ENCODE measurements around the gene TRAF3IP1. TPM values are rescaled to one million over a fixed set of nuclear protein-coding genes. Genes with fewer than 3 reads are reported as not detected.
"Not testable (repeated sequence)": the region's sequence is repeated elsewhere in the genome, so short reads cannot be mapped to it uniquely, and the experiment has no call there.

The TRAF3IP1 gene
- polyA plus RNA-seq, 12 donors = 7.1 to 22.5 (median 8.8) TPM; not detected in 1

DNA sequence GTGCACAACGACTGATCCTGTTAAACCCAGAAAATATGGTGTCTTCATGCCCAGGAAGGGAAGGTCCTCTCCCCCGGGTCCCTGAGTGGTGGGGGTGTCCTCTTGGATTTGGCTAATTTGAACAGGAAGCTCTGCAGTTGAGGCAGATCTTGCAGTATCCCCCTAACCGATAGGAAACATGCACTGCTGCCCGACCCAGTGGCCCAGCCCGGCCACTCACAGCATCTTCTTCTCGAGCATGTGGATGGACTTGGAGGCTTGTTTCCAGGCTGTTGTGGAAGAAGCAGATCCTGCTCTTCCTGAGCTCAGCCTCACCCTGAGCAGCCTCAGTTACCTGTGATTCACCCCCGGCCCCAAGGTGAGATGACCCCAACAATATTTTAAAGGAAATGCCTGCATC is 60.0 kb downstream of the TRAF3IP1 start:
- no peak for DNase-seq

DNA sequence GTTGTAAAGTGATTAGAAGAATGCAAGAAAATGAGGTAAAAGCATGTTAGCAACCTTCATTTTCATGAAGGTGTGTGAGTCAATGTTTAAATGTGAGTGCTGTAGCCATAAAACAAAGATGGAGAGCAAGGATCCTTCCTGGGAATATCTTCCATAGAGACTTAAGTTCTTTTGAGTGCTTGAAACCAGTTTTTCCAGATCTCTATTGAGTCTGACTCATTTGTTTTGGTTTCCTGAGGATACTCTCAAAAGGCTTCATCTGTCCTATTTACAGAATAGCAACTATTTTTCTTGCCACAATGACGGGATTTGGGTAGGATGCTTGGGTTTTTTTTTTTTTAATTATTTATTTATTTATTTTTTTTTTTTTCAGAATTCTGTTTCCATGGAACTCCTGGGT is 60.5 kb downstream of the TRAF3IP1 start:
- DNase-seq = no peak

DNA sequence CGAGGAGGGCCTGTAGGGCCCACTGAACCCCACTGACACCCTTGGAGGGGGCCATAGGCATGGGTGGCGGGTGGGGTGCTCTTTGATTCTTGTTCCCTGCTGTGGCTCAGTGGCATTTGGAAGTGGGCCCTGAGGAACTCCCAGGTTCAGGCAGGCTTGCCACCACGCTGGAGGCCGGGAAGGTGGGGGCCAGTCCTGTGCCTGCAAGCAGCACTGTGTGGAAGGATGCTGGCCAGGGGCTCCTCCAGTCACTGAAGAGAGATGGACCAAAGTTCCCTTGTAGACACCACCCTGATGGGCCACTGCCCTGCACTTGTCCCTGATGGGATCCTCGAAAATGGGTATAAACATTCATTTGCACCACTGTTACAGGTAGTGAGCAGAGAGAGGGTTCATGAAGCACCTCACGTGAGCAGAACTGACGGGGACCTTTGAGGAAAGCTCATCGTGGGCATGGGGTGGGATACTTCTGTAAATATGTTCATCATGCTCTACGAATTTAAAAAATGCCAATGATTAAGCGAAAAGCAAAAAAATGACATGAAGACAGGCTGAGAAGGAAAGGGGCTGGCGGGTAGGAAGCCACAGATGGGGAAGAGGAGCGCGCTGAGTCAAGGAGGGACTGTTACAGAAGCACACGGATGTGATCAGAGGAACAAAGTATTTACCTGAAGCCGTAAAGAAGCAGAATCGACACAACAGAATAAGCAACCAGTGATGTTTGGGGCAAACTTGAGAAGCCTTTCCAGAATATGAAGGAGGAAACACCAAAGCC is 61.2 kb downstream of the TRAF3IP1 start:
- DNase-seq = no peak

DNA sequence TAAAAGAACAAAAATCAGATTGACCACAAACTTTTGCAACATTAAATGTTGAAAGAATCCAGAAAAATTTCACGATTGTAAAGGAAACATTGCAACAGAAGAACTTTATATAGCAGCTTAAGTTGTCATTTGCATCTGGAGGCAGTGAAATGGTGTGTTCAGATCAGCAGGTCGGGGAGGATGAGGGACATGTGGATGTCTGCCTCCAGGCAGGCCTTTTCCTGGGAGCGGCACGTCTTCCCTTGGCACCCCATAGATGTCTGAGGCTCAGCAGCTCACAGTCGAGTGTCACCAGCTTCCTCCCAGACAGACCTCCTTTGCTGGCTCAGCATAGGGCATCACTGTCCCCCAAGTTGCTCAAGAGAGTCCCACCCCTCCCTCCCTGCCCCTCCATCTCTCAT is 62.1 kb downstream of the TRAF3IP1 start:
- no peak for DNase-seq

DNA sequence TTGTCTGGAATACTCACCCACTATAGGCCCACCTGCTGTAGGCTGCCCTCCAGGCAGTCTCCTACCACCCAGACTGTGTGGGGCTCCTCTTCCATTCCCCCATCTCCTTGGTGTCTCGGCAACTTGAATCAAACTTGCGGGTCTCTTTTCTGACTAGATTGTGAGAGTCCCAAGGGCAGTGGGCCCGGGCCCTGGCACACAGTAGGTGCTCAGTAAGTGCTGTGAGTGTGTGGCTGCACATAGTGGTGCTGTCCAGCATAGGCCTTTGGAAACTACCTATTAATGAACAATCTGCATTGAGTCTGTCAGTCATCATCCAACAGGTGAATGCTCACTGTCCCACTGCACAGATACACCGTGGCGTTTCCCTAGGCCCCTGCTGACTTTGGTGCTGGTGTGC is 62.8 kb downstream of the TRAF3IP1 start:
- DNase-seq = no peak

DNA sequence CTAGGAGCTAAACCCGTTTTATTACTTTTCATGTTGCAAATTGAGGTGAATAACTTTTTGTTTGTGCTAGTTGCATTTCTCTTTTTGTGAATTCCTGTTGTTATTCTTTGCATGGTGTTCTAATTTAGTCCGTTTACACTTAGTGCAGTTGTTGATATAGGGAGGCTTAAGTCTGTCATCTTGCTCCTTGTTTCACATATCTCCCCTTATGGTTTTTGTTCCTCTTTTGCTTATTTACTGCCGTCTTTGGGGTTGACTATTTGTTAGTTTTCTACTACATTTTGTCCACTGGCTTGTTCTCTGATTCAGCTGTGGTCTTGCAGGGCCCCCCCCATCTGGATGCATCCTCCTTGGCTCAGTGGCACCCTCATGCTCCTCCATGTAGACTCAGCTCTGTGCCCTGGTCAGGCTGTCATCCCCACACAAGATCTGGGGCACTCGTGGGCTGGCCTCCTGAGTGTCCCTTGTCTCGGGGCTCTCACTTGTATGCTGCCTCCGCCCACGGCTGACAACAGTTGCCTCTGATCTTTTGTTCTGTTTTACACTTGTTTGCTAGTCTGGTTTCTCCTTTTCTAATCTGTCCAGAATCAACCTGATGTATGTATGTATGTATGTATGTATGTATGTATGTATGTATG is 63.5 kb downstream of the TRAF3IP1 start:
- DNase-seq = no peak

DNA sequence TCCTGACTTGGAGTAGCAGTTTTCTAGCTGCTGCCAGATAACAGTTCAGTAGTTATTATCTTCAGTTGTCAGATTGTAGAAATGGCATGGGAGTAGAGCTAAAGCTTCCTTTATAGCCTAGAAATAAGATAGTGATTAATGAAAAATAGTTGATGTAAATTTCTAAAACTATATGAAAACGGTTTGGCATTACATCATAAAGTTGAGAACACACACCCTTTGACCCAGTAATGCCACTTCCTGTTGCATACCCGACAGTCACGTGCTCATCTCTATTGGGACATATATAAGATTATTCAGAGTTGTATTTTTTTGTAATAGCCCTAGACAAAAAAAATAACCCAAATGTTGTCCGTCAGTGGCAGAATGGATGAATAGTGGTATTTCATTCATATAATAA is 67.0 kb downstream of the TRAF3IP1 start:
- no peak for DNase-seq

DNA sequence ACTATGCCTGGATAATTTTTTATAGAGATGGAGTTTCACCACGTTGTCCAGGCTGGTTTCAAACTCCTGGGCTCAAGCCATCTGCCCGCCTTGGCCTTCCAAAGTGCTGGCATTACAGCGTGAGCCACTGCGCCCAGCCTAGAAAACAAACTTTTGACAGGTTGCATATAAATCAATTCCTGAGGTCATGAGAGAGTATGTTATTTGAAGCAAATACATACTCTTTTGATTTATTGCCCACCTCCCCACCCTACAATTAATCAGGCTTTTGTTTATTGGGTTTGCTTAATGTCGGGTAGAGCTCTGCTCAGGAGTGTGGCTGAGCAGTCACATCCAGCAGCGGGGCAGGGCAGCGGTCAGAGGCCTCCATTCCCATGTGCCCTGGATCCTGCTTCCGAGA is 68.5 kb downstream of the TRAF3IP1 start:
- DNase-seq = no peak

DNA sequence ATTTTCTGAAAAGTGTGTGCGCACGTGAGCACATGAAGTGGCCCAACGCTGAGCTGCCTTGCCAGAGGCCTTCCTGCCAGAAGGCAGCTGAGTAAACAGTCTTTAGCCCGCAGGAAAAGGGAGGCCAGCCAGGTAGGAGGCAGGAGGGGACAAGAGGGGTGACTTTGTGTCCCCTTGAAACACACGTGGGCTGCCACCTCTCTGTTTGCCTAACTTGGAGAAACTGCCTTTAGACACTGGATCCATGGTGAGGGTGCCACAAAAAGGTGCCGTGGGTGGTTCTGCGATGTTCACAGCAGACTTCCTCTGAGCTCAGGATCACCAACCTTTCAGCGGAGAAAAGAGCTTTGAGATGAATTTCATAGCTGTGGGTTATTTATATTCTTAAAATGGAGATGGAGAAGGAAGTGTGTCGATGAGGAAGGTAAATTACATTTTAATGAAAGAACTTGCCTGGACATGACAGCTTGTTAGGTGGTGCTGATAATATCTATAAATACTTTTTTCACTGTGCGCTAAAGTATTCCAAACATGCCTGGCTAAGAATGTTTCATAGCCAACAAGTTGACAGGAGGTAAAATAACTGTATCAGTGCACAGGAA is 69.8 kb downstream of the TRAF3IP1 start:
- DNase-seq = no peak

DNA sequence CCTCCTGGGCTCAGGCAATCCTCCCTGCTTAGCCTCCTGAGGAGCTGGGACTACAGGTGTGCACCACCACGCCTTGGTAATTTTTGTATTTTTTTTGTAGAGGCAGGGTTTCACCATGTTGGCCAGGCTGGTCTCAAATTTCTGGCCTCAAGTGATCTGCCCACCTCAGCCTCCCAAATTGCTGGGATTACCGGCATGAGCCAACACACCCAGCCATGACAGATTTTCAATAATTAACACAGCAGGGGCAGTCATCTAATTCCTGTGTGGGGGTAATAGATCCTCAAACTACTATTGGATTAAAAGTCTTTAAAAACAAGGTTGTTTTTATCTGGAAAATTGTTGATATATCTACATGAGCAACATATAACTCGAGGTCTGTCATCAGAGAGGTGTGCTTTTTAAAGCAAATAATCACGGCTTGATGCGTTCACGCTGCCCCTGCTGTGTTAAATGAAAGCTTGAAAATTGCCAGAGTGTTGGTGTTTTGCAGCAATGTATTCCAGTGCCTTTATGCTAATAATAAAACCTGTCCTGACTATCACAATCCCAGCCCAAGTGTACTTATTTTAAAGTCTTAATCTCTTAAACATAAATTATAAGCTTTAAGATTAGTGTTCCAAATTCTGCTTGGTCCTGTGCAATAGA is 70.8 kb downstream of the TRAF3IP1 start:
- DNase-seq = no peak

DNA sequence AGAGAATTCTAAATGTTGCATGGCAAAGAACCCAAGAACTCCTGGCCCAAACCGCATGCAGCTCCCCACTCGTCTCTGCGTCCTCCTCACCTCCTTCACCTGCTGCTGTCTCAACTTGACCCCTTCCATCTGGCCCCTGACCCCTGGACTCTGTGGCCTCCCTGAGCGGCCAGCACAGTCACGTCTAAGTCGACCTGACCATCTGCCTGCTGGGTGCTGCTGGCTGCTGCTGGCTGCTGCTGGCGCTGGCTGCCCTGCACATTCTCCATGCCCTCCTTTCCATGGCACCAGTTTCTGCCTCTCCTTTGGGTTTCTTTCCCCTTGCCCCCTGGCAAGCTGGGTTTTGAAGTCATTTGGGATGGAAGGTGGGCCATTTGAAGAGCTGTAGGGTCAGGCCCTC is 76.3 kb downstream of the TRAF3IP1 start:
- no peak for DNase-seq

DNA sequence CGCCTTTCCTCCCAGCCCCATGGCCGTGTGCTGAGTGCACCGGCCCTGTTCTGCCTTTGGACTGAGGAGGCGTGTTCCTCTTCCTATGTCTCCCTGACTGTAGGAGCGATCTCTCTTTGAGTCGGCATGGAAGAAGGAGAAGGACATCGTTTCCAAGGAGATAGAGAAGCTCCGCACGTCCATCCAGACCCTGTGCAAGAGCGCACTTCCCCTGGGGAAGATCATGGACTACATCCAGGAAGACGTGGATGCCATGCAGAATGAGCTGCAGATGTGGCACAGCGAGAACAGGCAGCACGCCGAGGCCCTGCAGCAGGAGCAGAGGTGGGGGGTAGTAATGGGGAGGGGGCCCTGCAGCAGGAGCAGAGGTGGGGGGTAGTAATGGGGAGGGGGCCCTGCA is 77.0 kb downstream of the TRAF3IP1 start:
- no peak for DNase-seq

DNA sequence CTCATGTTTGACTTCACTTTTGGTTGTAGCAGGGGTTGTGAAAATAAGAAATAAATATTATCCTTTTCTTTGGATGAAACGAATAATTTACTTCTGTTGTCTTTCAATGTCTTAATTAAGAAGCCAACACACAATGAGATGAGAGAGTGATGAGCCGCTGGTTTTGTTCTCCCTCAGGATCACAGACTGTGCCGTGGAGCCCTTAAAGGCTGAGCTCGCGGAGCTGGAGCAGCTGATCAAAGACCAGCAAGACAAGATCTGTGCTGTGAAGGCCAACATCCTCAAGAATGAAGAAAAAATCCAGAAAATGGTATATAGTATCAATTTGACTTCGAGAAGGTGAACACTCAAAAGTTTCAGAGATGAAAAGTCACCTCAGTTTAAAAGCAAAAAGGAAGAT is 78.3 kb downstream of the TRAF3IP1 start:
- DNase-seq = no peak

DNA sequence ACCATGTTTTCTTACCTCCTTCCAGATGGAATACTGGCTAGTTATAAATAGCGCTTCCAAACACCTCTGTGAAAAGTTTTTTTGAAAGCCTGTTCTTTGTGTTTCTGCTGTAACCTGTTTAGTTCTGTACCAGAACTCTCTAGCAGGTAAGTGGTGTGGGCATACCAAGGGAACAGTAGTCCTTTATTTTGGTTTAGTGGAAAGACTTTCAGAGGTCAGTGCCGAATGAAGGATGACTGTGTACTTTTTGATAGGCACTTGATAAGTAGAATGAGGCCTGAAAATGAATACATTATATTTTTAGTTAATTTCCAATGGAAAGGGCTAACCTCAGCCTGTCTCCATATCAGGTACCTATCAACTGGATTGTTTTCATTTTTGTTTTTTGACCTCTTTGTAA is 78.8 kb downstream of the TRAF3IP1 start:
- DNase-seq = no peak

DNA sequence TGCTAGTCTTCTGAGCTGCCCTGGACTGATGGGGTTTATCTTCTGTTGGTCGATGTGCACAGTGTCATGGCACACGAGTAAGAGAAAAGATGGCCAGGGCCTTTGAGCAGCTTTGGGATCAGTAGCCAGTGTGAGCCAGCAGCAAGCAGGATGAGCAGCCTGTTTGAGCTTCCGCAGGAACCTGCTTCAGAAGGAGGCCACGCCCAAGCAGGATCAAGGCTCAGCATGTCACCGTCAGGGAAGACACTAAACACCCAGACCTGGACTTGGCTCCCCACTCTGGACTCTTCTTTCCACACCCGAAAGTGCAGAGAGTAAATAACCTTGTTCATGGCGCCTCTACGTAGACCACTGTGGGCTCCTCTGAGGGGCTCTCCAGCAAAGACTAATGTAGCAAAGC is 81.2 kb downstream of the TRAF3IP1 start:
- DNase-seq = no peak

DNA sequence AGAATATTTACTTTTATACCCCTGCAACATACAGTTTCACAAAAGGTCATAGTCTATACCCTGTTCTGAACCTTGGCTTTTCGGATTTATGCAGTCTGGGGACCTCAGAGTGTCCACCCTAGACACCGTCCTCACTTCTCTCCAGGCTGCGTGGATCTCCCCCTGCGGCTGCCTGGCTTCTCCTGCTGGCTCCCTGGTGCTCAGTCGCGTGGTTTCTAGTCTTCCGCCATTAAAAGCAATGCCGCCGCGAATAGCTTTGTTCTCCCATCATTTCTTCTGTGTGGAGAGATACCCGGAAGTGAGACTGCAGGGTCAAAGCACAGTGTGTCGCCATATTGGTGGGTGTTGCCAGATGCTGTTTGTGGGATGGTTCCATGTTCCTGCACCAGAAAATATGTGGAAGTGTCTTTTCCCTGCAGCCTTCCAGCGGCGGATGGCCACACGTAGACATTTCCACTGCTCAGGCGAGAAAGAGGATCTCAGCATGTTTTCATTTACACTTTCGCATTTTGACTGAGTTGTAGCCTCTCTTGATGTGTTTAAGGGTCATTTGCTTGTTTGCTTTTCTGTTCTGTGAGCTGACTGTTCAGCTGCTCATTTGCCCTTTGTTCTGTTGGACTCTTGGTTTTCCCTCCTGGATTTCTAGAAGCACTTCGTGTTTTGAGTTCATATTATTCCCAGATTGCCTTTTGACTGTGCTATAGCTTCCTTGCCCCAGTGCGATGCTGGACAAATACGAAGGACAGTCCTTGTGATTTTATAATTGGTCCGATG is 83.5 kb downstream of the TRAF3IP1 start:
- DNase-seq = no peak

DNA sequence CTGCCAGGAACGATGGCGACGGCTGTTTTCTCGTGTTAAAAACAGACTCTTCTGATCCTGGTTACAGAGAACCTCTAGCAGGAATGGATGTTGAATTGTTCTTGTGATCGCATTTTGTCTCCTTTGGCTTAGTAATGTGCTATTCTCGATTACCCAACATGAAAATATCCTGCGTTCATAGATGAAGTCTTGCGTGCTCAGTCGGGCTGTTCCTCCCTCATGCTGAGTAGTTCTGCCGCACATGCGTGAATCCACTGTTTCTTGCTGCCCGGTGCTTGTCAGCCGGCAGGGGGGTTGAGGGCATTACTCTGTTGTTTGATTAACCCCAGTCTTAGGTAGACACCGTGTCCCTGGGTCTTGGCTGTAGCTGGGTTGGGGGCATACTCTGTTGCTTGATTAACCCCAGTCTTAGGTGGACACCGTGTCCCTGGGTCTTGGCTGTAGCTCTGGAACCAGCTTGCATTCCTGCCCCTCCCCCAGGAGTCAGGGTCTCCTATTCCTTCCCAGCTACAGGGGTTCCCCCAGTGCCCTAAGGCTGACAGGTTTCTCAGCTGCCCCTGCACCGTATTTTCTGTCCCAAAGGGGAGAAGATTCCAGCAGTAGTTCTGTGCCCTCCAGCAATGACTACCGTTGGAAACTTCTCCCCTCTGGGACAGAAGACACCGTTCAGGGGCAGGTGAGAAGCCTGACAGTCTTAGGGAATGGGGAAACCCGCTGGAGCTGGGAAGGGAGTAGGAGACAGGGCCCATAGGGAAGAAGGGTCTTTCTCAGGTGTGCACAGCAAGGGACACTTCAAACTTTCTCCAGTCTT is 84.3 kb downstream of the TRAF3IP1 start:
- no peak for DNase-seq

DNA sequence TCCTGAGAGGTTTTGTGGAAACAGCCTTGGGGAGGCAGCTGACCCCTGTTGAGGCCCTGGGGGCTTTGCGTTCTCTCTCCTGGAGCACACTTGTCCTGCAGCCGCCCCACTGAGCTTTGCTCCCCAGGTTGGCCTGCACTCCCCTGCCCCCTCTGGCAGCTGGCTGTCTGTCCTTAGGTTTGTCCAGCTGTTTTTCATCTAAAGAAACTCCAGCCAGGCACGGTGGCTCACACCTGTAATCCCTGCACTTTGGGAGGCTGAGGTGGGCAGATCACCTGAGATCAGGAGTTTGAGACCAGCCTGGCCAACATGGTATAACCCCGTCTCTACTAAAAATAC is 84.9 kb downstream of the TRAF3IP1 start:
- not testable (repeated sequence) for DNase-seq

DNA sequence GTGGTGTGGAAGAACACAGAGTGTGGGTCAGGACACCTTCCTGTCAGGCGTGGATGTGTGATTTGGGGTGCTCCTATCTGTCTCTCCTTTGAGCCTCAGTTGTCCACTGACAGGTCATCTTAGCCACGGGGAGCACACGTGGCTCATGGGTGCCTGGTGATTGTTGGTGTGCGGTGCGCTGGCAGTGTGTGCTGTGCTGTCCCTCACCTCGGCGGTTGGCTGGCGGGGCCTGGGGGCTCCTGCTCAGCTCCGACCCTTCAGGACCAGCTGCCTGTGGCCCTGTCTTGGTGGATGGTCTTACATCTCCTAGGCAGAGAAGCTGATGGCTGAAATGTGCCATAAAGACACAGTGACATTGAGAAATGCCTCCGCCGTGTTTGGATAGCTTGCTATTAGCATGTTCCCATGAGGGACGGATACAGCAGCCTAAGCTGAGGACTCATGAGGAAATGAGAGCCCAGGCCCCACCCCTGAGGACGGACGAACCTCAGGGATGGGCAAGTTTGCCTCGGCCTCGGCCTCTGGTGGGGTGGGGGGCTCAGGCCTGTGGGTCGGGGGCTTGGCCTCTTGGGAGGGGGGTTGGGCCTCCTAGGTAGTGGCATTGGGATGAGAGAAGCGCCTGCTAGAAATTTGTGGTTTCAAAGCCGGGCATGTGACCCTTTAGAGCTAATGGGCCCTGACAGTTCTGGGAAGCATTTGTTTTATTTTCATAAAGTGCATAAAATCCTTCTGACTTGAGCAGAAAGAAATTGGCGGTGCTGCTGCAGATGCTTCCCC is 86.1 kb downstream of the TRAF3IP1 start:
- DNase-seq = no peak

DNA sequence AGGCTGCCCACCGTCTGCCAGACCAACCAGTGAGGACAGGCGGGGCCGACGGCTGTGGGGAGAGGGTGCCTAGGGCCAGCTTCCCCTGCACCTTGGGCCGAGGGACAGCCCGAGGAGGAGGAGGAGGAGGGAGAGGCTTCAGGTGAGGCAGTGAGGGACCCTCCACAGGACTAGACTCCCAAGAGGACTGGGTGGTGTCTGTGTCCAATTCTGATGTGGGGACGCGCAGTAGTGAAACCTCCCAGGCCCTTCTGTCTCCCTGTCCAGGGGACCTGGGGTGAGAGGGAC is 86.6 kb downstream of the TRAF3IP1 start:
- no peak for DNase-seq

DNA sequence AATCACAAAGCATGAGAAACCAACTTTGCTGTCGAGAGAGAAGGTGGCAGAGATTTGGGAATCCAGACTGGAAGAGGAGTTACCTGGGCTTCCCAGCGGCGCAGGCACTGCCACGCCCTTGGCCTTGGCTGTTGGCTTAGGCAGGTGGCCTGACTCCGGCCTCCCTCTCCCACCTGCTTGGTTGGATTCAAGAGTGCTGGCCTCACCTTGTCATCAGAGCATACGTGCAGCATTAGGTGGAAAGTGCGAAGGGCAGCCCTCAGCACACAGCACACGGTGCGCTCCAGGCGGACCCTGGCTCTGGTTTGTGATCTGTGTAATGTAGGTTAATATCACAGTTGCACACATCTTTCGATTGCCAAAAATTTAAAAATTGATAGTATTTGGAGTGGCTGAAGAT is 87.2 kb downstream of the TRAF3IP1 start:
- DNase-seq = no peak

Measured in muscle of arm (tissue), 12 donors.